ENCODE results near the gene MYO18A.

GRCh38 chr17:29100296-29100695, 79.9 kb downstream of the MYO18A start:
- no peak for TF ChIP-seq CTCF (IDR thresholded peaks at IDR 0.05)
- no peak for TF ChIP-seq POLR2A (IDR thresholded peaks at IDR 0.05)
